ENCODE data around the gene WDR49.
A peak's percentile ranks its signal among the peaks of the same experiment; 100 is the strongest.
"Not testable (repeated sequence)": the region's sequence is repeated elsewhere in the genome, so short reads cannot be mapped to it uniquely, and the experiment has no call there.

Gene WDR49

DNA sequence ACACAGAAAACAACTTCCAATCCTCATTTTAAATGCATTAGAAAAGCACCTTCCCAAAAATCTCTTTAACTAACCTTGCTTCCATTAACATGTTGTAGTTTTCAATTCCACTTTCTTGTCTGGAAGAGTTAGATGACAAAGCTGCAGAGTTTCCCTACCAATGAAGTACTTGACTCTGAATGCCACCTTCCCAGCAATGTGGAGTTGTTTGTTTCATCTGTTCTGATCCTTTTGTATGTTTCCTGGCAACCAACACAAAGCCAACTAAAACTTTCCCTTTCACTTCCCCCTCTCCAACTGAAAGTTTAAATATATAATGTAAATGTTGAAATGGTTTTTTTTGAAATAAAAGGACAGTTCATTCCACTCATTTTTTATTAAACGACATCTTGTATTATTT lies at the start of gene WDR49:
WDR49 (minus strand) TSS at position 183 of the 400 bp plus-strand sequence. CDS start 517 bp downstream, outside the sequence.
- DNase-seq = peak; percentile 13

DNA sequence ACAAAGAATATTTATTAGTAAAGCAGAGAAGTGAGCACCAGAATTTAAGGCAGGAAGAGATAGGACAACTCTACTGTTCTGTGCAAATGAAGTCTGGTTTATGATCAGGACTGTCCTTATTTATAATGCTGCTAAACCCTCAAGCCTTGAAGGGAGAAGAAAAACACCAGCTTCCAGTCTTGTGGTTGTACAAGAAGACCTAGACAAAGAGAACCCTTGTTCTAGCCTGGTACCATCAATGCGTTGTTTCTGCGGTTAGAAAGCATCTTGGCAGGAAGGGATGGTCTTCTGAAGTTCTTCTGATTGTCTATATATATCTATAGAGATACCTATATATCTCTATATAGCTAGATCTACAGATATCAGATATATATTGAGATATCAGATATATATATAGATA lies 47.2 kb upstream of the WDR49 start:
- no peak for DNase-seq

DNA sequence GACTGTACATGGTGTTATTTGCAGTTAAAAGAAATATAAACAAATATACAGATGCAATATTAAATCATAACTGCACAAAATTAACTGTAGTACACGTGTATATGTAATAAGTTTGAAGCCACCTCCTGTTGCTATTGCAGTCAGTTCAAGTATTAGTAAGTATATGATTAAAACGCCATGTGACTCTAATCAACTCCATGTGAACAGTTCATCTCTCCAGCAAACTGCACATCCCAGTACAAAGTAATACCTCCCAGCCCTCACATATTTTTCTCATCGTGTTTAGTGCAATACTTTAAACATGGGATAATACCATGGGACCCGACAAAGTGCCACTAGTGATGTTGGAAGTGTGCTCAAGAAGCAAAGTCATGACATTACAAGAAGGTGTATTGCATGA lies 46.3 kb upstream of the WDR49 start:
- DNase-seq = no peak

DNA sequence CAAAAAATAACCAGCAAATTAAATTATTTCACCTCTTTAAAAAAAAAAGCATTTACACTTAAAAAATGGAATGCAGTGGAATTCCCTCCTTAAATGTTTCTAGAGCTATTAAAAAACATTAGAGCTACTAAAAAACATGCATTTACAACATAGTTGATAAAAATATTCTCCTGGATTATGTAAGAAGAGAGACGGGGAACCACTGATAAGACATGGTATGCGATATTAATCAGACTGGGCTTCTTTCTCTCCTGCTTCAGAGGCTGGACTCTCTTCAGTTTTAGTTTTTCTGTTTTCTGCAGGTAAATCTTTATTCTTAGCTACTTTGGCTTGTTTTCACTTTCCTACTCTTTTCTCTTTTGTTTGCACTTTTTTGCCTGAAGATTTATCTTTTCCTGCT lies 40.4 kb upstream of the WDR49 start:
- DNase-seq = no peak

DNA sequence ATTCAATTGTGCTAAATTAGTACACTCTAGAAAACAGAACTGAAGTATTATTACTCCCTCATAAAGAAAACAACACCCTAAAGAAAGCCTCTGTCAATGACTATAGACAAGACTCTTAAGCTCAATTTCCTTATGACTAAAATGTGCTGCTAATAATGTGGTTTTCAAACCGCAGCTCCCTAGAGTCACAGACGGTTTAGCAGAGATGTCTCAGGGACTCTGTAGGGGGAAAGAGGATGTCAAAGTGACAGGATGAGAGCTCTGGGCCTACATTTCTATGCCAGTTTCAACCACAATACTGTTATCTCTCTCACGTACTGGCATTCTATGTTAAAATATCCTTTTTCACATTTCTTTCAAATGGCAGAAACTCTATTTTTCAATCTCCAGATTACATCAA lies 37.6 kb upstream of the WDR49 start:
- no peak for DNase-seq

DNA sequence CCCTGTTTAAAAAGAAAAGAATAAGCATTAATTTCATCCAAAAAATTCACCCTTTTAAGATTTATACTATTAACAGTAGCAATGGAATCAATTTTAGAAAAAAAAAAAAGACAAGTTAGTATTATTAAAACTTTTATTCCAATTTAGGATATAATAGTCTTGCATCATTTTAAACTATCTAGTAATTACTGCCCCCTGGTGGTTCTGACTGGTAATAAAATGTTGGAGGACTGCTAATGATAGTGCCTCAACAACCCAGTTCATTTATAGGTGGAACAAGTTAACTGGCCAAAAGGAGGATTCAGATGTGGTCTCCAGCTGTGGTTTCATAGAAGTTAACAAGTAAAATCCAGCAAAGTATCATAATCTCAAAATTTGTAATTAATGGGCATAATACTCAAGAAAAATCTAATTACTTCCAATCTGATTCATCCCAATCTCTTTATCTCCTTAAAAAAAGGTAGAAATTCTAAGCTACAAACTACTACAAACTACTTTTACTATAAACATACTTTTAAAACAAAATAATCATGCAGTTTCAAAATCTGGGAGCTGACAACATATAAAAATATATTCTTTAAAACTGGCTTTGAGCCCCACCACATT lies 30.7 kb upstream of the WDR49 start:
- DNase-seq = peak; percentile 89

DNA sequence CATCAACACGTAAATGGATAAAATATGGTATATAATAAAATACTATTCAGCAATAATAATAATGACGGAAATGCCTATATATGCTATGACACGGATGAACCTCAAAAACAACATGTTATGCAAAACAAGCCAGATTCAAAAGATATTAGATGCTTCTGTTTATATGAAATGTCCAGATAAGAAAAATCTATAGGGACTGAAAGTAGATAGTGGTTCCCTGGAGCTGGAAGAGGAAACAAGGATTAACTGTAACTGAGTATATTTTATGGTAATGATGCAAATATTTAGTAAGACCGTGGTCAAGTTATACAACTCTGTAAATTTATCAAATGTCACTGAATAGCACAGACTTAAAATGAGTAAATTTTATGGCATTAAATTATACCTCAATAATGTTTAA lies 25.8 kb upstream of the WDR49 start:
- DNase-seq = no peak

DNA sequence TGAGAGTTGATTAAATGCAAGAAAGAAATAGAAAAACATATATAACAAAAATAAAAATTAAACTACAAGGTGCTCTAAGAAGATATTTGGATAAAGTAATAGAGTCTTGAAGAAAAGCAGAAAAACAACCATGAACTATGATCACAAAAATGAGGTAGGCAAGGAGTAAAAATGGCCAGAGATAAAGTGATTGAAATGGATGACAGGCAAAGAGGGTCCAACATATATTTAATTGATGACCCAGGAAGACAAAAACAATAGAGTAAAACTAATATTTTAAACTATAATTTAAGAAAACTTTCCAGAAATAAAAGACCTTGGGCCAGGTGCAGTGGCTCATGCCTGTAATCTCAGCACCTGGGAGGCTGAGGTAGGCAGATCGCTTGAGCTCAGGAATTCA lies 22.1 kb upstream of the WDR49 start:
- no peak for DNase-seq

DNA sequence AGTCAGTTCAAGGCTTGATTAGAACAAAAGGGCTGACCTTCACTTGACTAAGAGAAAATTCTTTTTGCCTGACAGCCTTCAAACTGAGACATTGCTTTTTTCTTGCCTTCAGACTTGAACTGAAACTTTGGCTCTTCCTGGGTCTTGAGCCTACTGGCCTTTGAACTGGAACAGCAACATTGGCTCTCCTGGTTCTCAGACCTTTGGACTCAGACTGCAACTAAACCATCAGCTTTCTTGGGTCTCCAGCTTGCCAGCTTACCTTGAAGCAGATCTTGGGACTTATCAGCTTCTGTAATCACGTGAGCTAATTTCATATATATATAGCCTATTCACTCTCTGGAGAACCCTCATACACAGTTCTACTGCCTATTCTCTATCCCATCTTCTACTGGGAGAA lies 19.5 kb upstream of the WDR49 start:
- no peak for DNase-seq

DNA sequence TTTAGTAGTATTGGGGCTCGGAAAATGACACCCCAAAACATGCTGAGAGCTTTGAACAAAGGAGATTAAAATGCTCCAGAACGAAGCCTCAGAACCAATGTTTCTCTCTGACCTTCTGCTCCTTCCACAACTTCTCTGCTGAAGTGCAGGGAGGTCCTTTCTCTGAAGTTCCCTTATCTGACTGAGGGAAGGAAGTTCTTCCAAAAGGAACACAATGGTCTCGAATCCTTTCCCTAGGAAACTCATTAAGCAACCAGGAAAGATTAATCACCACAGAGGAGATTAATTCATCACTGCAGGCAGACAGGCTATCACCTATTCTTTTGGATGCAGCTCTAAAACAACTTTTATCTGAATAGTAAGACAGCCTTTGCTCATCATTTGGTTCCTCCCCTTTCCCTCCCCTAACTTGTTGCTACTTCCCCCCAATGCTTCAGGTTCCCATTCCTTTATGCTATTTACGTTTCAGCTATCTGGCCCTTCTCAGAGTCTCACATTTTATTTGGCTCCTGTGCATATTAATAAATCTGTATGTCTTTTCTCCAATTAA lies 18.2 kb upstream of the WDR49 start:
- no peak for DNase-seq

DNA sequence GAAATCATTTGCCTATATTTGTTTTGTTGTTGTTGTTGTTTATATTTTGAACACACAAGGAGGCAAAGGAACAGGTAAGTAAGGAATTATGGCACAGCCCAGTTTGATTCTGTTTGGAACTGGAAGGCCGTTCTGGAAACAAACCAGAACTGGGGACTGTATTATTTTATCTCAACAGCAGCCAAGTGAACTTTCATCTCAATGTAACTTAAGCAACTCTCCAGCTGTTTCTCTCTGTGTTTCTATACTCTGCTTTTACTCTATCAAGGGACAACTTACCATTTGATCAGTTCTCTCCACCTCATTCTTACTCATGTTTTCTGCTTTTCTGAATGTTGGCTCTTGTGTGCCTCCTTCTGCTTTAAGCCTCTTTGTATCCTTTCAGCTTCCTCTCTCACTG lies 16.0 kb upstream of the WDR49 start:
- no peak for DNase-seq

DNA sequence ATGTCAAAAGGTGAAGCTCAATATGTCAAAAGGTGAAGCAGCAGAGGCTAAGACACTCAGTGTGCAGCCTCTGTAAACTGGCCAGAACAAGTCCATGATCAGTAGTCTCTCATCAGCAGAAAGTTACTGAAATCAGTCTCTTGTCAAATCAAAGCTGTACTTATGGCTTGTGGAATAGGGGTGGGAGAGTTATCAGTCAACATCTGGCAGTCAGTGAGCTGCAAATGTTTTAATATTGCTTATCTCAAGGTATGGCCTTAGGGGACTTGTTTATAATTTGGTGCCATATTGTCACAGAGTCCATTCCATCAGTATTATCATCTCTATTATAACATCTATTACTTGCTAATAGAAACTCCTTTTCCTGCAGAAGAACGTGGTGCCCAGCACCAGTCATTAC lies 14.9 kb upstream of the WDR49 start:
- DNase-seq = no peak

DNA sequence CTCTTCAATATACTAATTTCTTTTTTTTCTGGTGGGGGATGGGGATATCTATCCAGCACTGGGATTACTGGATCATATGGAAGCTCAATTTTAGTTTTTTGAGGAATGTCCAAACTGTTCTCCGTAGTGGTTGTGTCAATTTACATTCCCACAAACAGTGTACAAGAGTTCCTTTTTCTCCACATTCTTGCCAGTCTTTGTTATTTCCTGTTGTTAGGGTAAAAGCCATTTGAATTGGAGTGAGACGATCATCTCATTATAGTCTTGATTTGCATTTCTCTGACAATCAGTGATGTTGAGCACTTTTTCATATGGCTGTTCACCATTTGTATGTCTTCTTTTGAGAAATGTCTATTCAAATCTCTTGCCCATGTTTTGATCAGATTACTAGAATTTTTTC lies 12.8 kb upstream of the WDR49 start:
- DNase-seq = peak; percentile 1

DNA sequence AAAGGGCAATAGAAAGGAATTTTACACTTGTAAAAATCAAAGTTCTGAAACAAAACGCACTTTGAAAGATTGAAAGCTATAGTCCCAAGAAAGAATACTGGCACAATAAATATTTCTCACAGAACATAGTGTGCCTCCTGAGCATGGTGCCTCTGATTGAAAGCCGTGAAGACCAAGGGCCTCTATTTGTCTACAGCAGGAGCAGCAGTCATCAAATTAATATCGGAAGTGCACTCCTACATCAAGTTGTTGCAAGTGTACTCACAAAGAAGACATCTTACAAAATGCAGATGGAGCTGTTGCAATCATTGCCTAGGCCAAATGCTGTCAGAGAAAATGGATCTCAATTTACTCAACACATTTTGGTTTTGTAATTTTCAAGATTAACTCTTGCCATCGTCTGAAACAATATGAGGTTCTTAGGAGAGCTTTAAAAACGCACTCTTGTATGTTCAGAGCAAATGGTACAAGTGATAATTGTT lies 9.2 kb upstream of the WDR49 start:
- DNase-seq = no peak

DNA sequence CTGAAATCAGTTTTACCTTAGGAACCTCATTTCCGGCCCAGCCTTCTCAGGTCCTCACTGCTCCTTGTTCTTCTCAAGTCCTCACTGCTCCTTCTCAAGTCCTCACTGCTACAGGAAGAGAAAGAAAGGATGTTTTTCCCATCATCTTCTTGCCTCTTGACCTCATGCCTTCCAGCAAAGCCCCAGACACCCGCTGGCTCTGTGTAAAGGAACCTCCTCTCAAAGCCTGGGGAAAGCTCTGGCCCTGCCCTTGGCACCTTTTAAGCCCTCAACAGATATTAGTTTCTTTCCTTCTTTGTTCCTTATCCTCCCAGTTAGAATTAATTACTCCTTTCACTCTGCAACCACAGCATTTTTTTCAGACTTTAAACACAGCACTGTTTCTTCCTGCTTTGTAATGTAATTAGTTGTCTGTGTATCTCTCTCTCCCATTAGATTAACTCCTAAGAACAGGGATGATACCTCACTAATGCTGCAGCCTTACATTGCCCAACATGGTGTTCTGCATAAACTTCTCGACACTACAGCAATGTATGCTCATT lies 4.0 kb upstream of the WDR49 start:
- no peak for DNase-seq

DNA sequence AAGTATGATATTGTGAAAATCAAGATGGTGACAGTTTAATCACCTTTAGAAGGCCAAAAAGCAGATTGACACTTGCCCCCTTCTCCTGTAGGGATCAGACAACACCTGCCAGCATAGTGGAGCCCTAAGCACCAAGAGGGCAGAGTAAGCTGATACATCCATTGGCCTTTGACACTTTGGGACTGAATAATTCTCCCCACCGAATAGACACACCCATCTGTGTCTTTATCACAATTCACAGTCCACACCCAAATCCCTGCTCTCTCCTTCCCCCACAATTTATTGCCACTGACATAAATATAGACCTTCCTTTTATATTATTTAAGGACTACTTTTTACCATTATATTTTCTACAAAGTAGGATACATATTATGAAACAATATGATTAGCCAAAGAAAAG lies 3.1 kb upstream of the WDR49 start:
- no peak for DNase-seq

DNA sequence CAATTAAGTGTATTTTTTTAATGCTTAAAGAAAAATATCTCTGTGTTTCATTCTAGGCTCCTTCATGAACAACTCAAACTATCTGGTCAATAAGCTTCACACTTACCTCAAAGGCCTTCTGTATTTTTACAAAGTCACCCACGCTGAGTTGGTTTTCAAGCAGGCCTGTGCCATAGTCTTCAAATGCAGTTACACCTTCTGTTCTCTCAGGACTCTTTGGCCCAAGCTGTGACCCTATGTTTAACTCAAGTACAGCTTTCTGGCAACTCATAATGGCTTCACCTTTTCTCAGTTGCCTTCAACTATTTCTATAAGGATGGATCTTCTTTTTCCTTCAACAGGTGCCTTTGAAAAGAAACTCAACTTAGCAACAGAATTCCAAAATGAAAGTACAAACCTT lies 587 bp downstream of the WDR49 start:
- no peak for DNase-seq

DNA sequence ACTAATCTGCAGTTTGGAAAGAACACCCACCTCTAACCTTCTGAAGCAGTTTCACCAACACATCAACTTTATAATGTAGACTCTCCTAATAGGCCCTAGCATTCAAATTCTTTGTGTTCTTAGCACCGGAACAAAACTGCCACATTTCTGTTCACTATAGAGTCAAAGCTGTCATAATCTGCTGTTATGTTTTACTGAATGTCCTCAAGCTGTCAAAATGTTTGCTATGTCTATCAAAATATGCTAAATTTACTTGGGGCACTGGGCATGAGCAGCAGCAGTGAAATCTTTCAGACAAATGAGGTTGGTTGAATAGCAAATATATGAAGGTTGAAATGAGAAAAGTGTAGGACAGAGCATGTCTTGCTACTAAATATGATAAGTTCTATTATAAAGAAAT lies 1.9 kb downstream of the WDR49 start:
- DNase-seq = no peak

DNA sequence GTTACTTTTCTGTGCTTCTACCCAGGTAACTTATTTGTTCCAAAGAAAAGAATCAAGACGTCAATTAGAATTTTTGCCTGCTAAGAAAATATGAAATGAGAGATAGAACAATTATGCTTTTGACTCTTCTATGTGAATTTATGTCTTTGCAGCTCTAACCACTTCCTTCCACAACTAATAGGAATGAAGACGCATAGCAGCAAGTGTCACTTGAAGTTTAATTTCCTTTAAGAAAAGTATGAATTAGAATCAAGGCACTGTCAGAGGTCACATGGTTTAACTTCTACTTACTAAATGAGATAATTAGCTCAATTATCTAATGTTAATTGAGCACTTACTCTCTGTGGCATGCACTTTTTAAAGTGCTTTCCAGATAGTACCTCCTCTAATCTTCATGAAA lies 3.3 kb downstream of the WDR49 start:
- no peak for DNase-seq

DNA sequence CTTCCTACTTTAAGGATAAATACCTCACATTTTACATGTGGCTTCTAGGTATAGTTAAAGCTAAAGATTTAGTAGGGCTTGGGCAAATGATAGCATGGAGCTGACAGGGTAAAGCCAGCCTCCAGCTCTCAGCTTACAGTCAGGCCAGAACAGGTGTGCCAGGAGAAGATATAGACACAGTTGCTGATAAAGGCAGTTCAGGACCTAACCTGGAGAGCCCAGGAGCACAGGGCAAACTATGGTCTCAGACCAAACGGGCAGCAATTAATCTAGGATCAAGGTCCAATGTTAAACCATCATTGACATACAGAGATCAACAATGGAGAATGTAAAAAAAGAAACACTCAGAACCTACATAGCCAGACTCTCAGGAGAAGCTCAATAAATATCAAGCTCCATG lies 4.0 kb downstream of the WDR49 start:
- no peak for DNase-seq

DNA sequence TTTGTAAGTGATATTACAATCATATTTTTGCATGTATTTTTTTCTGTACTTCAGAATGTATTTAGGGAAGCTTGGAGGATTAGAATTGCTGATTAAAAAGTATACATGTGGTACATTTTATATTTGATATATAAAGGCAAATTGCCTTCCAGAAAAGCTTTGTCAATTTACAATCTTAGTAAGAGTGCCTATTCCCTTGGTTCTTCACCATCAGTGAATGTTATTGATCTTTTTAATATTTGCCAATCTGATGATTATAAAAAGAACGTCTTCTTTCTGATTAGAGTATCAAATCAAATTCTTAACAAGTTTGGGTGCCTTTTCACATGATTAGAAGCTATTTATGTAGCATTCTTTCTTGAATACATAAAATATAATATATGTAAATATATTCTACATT lies 9.1 kb downstream of the WDR49 start:
- DNase-seq = no peak

DNA sequence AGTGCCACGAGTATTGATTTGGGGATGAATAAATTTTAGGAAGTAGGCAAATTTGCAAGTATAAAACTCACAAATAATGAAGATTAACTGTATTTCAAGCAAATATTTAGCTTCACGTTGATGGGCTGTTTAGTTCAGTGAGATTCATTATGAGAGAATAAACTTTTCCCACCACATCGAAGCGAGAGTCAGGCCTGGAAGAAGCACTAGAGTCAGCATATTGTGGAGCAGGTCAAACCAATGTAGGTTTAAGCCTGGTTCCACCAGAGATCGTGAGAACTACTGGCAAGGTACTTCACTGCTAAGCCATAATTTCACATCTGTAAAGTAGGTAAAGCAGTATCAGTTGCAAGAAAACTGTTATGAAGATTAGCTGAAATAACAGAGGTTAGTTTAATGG lies 22.3 kb downstream of the WDR49 start:
- no peak for DNase-seq

DNA sequence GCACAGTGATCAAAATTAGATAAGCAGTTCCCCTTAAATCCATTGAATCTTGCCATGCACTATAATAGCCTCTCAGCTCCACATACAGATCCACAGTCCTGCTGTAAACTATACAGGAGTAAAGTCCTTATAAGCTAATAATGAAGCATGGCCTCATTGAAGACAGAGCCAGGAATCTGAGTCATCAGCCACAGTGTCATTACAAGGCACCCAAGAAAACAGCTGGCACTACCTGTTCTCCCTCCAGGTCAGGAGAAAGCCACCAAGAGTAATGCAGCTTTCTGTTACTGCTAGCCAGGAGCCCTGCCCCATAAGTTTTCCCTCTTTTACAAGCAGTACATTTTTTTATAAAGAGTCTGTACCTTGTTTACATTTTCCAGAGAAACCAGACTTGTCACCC lies 27.3 kb downstream of the WDR49 start:
- DNase-seq = no peak

DNA sequence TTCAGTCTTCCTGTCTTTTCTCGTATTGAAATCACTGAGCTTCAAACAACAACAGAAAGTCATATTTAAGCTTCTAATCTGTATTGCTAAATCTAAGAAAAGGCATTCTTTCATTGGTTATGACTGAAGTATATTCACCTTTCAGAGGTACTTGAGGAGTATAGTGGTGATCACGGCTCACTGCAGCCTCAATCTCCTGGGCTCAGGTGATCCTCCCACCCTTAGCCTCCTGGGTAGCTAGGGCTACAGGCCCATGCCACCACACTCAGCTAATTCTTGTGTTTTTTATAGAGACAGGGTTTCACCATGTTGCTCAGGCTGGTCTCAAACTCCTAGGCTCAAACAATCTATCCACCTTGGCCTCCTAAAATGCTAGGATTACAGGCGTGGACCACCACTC lies 38.7 kb downstream of the WDR49 start:
- DNase-seq = no peak

DNA sequence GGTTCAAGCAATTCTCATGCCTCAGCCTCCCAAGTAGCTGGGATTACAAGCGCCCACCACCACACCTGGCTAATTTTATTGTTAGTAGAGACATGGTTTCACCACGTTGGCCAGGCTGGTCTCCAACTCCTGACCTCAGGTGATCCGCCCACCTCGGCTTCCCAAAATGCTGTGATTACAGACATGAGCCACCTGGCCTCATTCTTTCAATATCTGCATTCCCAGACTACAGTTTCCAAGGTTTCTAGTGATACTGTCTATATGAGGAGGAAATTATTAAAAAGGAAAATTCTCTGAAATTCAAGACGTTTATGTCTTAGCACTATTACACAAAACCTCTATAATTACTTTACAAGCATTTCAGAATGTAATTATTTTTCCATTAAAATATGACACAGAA lies 39.5 kb downstream of the WDR49 start:
- DNase-seq = not testable (repeated sequence)
